NOMO-1 (cell line): ENCODE results near the gene MTCH1.
A peak's percentile ranks its signal among the peaks of the same experiment; 100 is the strongest.

Experiments
- DNase-seq, 2 experiments: peaks; one replicate each; lab custom pipeline; 2025; ENCODE audit not compliant: unreplicated experiment in 2 of 2; lab: John Stamatoyannopoulos, UW

Gene MTCH1

GRCh38 chr6:36973190-36973589 is 12.8 kb downstream of the MTCH1 start:
- no peak for DNase-seq

GRCh38 chr6:36971921-36972673 is 13.9 kb downstream of the MTCH1 start:
- no peak for DNase-seq

GRCh38 chr6:36970892-36971842 is 14.8 kb downstream of the MTCH1 start:
- DNase-seq = no peak

- no peak for DNase-seq
Observed at GRCh38 chr6:36969988-36970891, 15.8 kb downstream of the MTCH1 start.

GRCh38 chr6:36969240-36969691 is 16.7 kb downstream of the MTCH1 start:
- DNase-seq = no peak

GRCh38 chr6:36968266-36968977 is 17.6 kb downstream of the MTCH1 start:
- DNase-seq = no peak

GRCh38 chr6:36967757-36968156 is 18.2 kb downstream of the MTCH1 start:
- no peak for DNase-seq

GRCh38 chr6:36967301-36967700 is 18.7 kb downstream of the MTCH1 start:
- no peak for DNase-seq

- no peak for DNase-seq
Observed at GRCh38 chr6:36964908-36965307, 21.1 kb downstream of the MTCH1 start.

GRCh38 chr6:36964349-36964748 is 21.6 kb downstream of the MTCH1 start:
- no peak for DNase-seq

- DNase-seq = peak; percentile 14 to 27
Observed at GRCh38 chr6:36963451-36964290, 22.3 kb downstream of the MTCH1 start.

- DNase-seq = peak; percentile 93
Observed at GRCh38 chr6:36962874-36963273, 23.1 kb downstream of the MTCH1 start.

- no peak for DNase-seq
Observed at GRCh38 chr6:36961441-36962435, 24.3 kb downstream of the MTCH1 start.

GRCh38 chr6:36959555-36960250 is 26.3 kb downstream of the MTCH1 start:
- no peak for DNase-seq

GRCh38 chr6:36958775-36959554 is 27.0 kb downstream of the MTCH1 start:
- no peak for DNase-seq

- no peak for DNase-seq
Observed at GRCh38 chr6:36957773-36958271, 28.2 kb downstream of the MTCH1 start.
